NCI-H146 treated with DMSO at 0.1 percent for 48 hours (cell line): ENCODE measurements around the gene ABCC8.
"Not testable (repeated sequence)": the region's sequence is repeated elsewhere in the genome, so short reads cannot be mapped to it uniquely, and the experiment has no call there.

Source experiments
- DNase-seq: peaks from one replicate; lab custom pipeline; 2025; ENCODE audit not compliant: unreplicated experiment; lab: John Stamatoyannopoulos, UW

Gene ABCC8

DNA sequence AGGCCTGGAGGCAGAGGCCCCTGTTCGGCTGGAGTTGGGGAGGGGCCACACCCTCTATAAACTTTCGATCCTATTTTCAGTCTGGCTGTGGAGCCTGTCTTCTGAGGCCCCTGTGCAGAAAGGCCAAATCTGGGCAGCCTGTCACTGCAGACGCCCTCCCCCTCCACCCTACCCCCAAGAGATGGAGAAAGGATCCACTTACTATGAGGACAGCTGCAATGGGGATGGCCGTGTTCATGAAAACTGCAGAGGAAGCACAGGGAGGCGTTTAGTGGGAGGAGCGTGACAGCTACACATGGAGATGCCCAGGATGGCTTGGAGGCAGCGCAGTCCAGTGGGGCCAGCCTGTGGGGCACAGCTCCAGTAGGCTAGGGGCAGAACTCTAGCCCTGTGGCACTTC, 44.6 kb downstream of the ABCC8 start:
- no peak for DNase-seq

- DNase-seq: no peak
Measured at GRCh38 chr11:17431139-17431538, 45.5 kb downstream of the ABCC8 start.

DNA sequence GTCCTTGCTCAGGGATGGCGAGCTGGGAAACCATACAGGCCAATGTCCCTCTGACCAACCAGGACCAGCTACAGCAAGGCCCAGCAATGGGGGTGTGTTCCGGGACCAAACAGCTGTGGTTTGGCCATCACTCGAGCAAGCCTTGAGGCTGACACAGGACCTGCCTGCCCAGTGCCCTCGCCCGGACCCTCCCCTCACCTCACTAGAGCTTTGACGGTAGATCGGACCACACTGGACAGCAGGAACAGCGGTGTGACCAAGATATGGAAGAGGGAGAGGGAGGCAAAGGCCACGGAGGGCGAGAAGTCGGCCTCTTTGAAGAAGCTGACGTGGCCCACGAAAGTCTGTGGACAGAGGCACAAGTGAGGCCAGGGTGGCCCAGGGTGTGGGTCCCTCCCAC, 46.0 kb downstream of the ABCC8 start:
- DNase-seq: no peak

DNA sequence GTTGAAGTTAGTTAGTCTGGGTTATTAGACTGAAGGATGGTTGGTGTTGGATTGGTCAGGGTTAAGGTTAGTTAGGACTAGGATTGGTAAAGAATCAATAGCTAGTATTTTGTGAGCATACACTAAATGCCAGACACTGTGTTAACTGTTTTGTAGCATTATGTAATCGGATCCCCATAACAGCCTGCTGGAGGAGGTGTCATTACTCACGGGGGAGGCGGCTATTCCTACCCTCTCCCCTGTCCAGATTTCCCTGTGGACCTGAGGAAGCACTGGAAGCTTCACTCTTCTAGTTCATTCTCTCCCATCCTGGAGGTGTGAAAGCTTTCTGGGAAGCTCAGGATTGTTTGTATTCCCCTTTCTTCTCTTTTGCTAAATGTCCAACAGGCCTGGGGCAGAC, 47.7 kb downstream of the ABCC8 start:
- no peak for DNase-seq

- no peak for DNase-seq
Measured at GRCh38 chr11:17428261-17428660, 48.4 kb downstream of the ABCC8 start.

GRCh38 chr11:17426233-17426632, 50.4 kb downstream of the ABCC8 start:
- DNase-seq: not testable (repeated sequence)

DNA sequence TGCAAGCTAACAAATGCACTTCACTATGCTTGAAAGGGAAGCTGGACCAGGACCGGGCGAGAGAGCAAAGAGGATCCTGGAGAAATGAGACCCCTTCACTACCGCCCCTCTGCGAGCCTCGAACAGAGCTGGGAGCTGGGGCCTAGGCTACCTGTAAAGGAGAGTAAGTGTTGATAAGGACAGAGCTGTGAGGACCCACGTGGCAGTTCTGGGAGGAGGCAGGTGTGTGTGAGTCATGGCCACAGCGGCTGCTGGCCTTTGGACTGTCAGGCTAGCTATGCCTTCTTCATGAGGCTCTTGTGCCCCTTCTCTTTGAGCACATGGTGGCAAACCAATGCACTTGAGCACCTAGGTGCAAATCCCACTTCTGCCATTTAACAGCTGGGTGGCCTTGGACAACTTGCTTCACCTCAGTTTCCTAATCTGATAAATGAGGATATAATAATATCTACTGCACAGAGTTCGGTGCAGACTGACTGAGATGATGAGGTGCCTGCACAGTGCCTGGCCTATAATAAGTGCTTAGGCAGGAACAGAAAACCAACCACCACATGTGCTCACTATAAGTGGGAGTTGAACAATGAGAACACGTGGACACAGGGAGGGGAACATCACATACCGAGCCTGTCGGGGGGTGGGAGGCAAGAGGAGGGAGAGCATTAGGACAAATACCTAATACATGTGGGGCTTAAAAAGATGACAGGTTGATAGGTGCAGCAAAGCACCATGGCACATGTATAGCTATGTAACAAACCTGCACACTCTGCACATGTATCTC, 52.9 kb downstream of the ABCC8 start:
- DNase-seq: no peak

- no peak for DNase-seq
Measured at GRCh38 chr11:17421781-17422180, 54.9 kb downstream of the ABCC8 start.

- no peak for DNase-seq
Measured at GRCh38 chr11:17418444-17419081, 58.1 kb downstream of the ABCC8 start.

DNA sequence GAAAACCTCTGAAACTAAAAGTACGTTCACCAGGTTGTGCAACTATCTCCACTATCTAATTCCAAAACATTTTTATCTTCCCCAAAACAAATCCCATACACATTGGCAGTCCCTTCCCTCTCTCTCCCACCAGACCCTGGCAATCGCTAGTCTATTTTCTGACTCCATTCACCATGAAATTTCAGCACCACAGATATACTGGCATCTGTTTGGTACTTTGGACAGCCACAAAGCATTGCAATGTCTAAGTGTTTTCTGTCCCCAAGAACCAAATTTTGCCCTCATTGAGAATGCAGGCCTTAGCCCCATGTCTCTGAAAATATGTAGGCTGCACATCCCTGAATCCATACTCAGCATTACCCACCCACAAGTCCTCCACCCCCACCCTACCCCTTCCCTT, 60.2 kb downstream of the ABCC8 start:
- DNase-seq: no peak

- DNase-seq: no peak
Measured at GRCh38 chr11:17415523-17416104, 61.0 kb downstream of the ABCC8 start.

- DNase-seq: no peak
Measured at GRCh38 chr11:17414992-17415391, 61.7 kb downstream of the ABCC8 start.

DNA sequence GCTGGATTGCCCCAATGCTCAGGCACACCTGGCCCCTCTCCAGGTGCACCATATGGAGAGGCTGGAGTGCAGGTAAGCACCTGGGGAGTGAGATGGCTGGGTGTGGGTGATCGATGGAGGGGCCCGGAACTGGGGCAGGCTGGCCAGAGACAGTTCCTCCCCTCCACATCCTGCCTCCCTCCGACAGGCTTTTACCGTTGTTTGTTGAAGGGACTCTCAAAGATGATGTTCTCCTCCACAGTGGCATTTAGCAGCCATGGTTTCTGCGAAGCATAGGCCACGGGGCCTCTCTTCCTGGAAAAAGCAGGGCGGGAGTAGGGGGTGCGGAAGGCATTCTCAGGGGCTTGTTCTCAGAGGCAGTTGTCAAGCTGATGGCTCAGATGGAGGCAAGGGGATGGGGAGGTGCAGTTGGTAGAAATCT, 62.3 kb downstream of the ABCC8 start:
- DNase-seq: peak; percentile 48

- DNase-seq: peak; percentile 86
Measured at GRCh38 chr11:17413414-17414316, 63.0 kb downstream of the ABCC8 start.

GRCh38 chr11:17412488-17413180, 64.0 kb downstream of the ABCC8 start:
- DNase-seq: peak; percentile 83

DNA sequence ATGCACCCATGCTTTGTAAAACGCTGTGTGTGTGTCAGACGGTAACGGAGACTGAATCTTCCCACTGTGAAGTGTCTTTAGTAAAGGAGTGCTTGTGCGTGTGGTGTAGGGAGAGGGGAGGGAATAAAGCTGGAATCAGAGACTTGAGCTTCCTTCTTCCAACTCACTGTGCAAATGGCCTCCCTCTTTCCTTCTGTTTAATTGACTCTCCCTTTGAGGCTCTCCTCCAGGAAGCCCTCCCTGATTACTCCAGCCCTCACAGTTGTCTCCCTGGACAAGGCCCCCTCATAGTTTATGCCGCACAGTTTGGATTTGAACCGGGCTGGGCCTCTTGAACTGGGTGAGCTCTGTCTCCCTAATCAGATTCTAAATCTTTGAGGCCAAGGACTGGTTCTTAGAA, 65.2 kb downstream of the ABCC8 start:
- no peak for DNase-seq

GRCh38 chr11:17410606-17411379, 65.9 kb downstream of the ABCC8 start:
- no peak for DNase-seq

DNA sequence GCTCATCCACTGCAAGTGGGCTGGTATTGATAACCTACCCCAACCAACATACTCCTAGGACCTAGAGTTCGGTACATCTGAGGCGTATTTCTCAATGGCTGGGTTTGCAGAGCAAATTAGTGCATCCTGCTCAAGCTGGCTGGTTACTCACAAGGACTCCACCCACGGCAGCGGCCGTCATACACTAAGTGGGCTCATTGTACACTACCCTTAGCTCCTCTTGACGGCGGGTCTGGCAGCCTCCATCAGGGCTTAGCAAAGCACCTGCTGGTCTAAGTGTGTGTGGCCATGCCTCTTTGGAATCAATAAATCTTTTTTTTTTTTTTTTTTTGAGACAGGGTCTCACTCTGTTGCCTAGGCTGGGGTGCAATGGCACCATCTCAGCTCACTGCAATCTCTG, 68.0 kb downstream of the ABCC8 start:
- no peak for DNase-seq

- DNase-seq: no peak
Measured at GRCh38 chr11:17408026-17408425, 68.6 kb downstream of the ABCC8 start.

DNA sequence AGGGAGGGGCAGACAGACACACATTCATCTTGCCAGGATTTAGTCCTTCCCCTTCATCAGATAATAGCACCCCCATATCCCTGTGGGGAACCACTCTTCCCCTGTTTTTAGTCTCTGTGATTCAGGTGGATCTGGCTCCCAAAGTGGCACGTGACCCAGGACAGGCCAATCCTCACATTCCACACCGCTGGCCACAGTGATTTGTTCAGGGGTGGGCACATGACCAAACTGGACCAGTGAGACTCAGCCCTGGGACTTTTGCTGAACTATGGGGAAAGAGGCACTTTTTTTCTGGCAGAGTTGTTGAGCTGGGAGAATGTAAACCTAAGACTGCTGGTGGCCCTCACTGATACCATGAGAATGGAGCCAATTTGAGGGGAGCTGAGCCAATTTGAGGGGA, 69.1 kb downstream of the ABCC8 start:
- DNase-seq: no peak
